Caco-2 (cell line): ENCODE measurements around the gene CEP120. TPM values are rescaled to one million over a fixed set of nuclear protein-coding genes. Genes with fewer than 3 reads are reported as not detected.

ENCODE experiments used
- BruUV-seq: library from RNA; stranded (reverse); fragments of 400-500 nt; replicated peaks from 2 replicates; lab custom pipeline; 2021; lab: Mats Ljungman, UMichigan
- CTCF ChIA-PET: fragments of 300-600 bp; sonication (Branson Sonifier 250); formaldehyde crosslinking; loops from one replicate; lab custom pipeline; 2022; ENCODE audit warnings: antibody characterized with exemption; lab: Charles Lee
- POLR2A ChIA-PET: fragments of 300-600 bp; sonication (Branson Sonifier 250); formaldehyde crosslinking; loops from one replicate; lab custom pipeline; 2022; ENCODE audit warnings: antibody characterized with exemption; lab: Charles Lee
- DNase-seq, 2 experiments: peaks; one replicate each; pipeline versions ENCODE4 v3.0.0 to v3.0.0-alpha.2; 2020 to 2022
- H3K27me3 ChIP-seq: replicated peaks from 2 replicates; pipeline ENCODE4 v1.6.0; 2011; ENCODE audit warnings: low read length; ENCODE audit not compliant: control insufficient read depth, insufficient read depth
- H3K36me3 ChIP-seq: 2 replicates; pipeline ENCODE4 v1.5.1; 2011; ENCODE audit warnings: low read length; ENCODE audit not compliant: control insufficient read depth, insufficient read depth
- H3K4me1 ChIP-seq: fragments of 250-450 bp; sonication (Bioruptor Pico); 2 replicates; pipeline ENCODE4 v1.5.1; 2020; ENCODE audit warnings: mild to moderate bottlenecking
- H3K4me3 ChIP-seq: 2 replicates; pipeline ENCODE4 v1.5.1; 2011; ENCODE audit warnings: low read depth, mild to moderate bottlenecking, control low read depth, low read length
- H3K9me3 ChIP-seq: fragments of 250-450 bp; sonication (Bioruptor Pico); 2 replicates; pipeline ENCODE4 v1.5.1; 2020; ENCODE audit warnings: mild to moderate bottlenecking, moderate library complexity
- H3K27ac Mint-ChIP-seq: one replicate; pipeline ENCODE4 v1.8.0; 2022; ENCODE audit warnings: mixed read lengths; ENCODE audit not compliant: unreplicated experiment
- H3K27me3 Mint-ChIP-seq: one replicate; pipeline ENCODE4 v1.8.0; 2022; ENCODE audit warnings: mixed read lengths; ENCODE audit not compliant: insufficient read depth, unreplicated experiment
- H3K36me3 Mint-ChIP-seq: one replicate; pipeline ENCODE4 v1.8.0; 2022; ENCODE audit warnings: mild to moderate bottlenecking, mixed read lengths; ENCODE audit not compliant: insufficient read depth, unreplicated experiment
- H3K4me1 Mint-ChIP-seq: one replicate; pipeline ENCODE4 v1.8.0; 2022; ENCODE audit warnings: low read depth, mixed read lengths; ENCODE audit not compliant: unreplicated experiment
- H3K4me3 Mint-ChIP-seq: one replicate; pipeline ENCODE4 v1.8.0; 2022; ENCODE audit warnings: mild to moderate bottlenecking, moderate library complexity, mixed read lengths; ENCODE audit not compliant: unreplicated experiment
- H3K9me3 Mint-ChIP-seq: one replicate; pipeline ENCODE4 v1.8.0; 2022; ENCODE audit warnings: mixed read lengths; ENCODE audit not compliant: unreplicated experiment
- intact Hi-C: fragments of 100-400 bp; cut with micrococcal nuclease; formaldehyde crosslinking; loops from one replicate; pipeline ENCODE4 v1.10.0; 2022; ENCODE audit not compliant: unreplicated experiment
- total RNA-seq: library from RNA; stranded (reverse); gene quantifications from 2 replicates; pipeline ENCODE4 v1.2.3, GENCODE V29; 2022
- TF ChIP-seq, protein P1 (sequence below), 2 experiments: fragments of 200-600 bp in 1 of 2; IDR thresholded peaks; 1 replicate in 1 of 2; 2 replicates in 1 of 2; pipeline versions ENCODE4 v1.5.1 to v1.8.0; 2011 to 2022; ENCODE audit warnings: antibody characterized with exemption in 1 of 2, control low read depth in 1 of 2, inconsistent platforms in 1 of 2, low read depth in 1 of 2, low read length in 1 of 2, mild to moderate bottlenecking in 1 of 2, moderate library complexity in 1 of 2; ENCODE audit not compliant: insufficient read depth in 1 of 2, severe bottlenecking in 1 of 2, unreplicated experiment in 1 of 2

The CEP120 gene
- total RNA-seq, 1 experiment from 2014 or later, result 25.8 TPM

DNA sequence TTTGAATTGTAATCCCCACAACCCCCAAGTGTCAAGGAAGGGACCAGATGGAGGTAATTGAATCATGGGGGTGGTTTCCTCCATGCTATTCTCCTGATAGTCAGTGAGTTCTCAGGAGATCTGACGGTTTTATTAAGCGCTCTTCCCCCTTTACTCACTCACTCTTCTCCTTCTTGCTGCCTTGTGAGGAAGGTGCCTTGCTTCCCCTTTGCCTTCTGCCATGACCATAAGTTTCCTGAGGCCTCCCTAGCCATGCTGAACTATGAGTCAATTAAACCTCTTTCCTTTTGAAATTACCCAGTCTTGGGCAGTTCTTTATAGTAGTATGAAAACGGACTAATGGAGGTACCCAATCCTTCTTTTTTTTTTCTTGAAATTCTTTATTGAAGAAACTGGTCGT lies 2.2 kb upstream of the CEP120 start:
- peaks cover 13% of the 10 kb centered on the region for H3K4me1 ChIP-seq
- Mint-ChIP-seq H3K36me3 (no peaks in the 10 kb centered on the region), H3K4me1 (peaks cover 13% of the 10 kb centered on the region), H3K9me3 (no peaks in the 10 kb centered on the region), H3K27ac (no peak overlapping the region), H3K27me3 (no peaks in the 10 kb centered on the region), H3K4me3 (peak overlapping the region; percentile 42)
- no peaks in the 10 kb centered on the region for H3K36me3 ChIP-seq
- H3K27me3 ChIP-seq, result no peaks in the 10 kb centered on the region
- TF ChIP-seq, protein P1, sequence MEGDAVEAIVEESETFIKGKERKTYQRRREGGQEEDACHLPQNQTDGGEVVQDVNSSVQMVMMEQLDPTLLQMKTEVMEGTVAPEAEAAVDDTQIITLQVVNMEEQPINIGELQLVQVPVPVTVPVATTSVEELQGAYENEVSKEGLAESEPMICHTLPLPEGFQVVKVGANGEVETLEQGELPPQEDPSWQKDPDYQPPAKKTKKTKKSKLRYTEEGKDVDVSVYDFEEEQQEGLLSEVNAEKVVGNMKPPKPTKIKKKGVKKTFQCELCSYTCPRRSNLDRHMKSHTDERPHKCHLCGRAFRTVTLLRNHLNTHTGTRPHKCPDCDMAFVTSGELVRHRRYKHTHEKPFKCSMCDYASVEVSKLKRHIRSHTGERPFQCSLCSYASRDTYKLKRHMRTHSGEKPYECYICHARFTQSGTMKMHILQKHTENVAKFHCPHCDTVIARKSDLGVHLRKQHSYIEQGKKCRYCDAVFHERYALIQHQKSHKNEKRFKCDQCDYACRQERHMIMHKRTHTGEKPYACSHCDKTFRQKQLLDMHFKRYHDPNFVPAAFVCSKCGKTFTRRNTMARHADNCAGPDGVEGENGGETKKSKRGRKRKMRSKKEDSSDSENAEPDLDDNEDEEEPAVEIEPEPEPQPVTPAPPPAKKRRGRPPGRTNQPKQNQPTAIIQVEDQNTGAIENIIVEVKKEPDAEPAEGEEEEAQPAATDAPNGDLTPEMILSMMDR (IDR thresholded peaks at IDR 0.05; ENCODE audit: insufficient read depth in 1 of 2, low read depth in 1 of 2, low read length in 1 of 2, severe bottlenecking in 1 of 2, unreplicated experiment in 1 of 2), result no peak
- no peak overlapping the region for H3K4me3 ChIP-seq
- intact Hi-C loops, result no loop called here
- BruUV-seq, result no TSS peak
- H3K9me3 ChIP-seq, result no peaks in the 10 kb centered on the region
- ChIA-PET POLR2A (no interaction called here), CTCF (no interaction called here)
- no peak for DNase-seq

DNA sequence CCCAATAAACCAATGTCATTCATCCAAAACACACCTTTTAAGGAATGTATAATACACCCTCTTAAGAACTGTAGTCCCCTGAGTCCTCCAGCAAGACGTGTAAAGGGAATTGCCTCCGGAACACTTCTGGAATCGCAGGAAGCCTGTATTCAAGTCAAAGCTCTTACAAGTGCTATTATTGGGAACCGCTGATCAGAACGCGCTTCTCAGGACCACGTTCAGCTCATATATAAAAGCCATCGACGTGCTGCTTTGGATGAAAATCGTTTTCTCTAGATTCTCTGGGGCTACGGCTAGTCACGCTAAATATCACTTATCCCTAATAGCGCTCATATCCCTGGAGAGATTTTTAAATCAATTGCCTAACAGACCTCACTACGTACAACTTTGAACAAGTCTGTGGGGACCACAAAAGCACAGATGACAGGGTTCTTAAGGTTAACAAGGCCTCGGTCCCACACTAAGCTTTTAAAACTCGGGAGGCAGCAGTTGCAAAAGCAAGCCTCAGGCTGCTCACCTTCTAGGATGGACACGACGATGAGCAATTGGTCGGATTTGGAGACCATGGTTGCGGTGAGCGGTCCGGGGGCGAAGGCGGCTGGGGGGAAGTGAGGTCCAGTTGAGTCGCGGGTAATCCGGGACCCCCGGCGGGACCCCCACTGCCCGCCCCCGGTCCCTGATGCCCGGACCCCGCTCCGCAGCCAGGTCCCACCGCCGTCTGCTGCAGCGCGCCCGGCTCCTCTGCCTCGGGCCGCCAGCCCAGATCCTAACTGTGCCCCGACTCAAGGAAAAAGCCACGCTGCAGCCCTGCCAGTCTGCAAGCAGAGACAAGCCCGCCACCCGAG lies 548 bp downstream of the CEP120 start:
- CTCF ChIA-PET, result interaction anchor here (1.0 to 1.8 kb wide), 6 partner anchors 47 to 573 kb away, joined by 3 to 8 read pairs (median 4); no protein-coding TSS in a partner anchor

DNA sequence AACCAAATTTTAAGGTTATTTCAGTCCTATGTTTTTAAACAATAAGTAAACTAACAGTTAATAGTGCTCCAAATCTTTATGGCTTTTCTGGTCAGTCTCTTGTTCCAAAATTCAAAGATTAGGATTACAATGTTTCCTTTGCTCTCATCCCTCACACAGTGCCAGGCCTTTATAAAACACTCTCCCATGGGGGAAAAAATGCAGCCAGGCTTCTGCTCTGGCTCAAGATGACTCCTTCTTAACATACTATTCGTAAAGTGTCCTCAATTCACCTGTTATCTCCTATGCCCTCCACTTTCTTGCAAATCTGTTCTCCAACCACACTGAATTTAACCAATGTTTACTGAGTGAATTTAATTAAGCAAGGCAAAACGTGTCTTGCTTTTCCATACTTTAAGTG lies 1.4 kb downstream of the CEP120 start:
- TF ChIP-seq, protein P1 (IDR thresholded peaks at IDR 0.05; ENCODE audit: insufficient read depth in 1 of 2, low read depth in 1 of 2, low read length in 1 of 2, severe bottlenecking in 1 of 2, unreplicated experiment in 1 of 2), result no peak
- Histone ChIP-seq H3K36me3 (no peaks in the 10 kb centered on the region), H3K27me3 (no peaks in the 10 kb centered on the region), H3K4me3 (peak overlapping the region; percentile 82), H3K9me3 (no peaks in the 10 kb centered on the region), H3K4me1 (peaks cover 5% of the 10 kb centered on the region; the same call in 1 of the 2 replicates)
- Mint-ChIP-seq H3K4me1 (no peaks in the 10 kb centered on the region), H3K4me3 (no peak overlapping the region), H3K27me3 (no peaks in the 10 kb centered on the region), H3K9me3 (no peaks in the 10 kb centered on the region), H3K36me3 (peaks cover 14% of the 10 kb centered on the region), H3K27ac (no peak overlapping the region)
- ChIA-PET POLR2A (interaction anchor here (0.6 kb wide), 1 partner anchor 32 kb away, joined by 3 read pairs; no protein-coding TSS in a partner anchor), CTCF (no interaction called here)
- TSS peak; percentile 46 for BruUV-seq
- no peak for DNase-seq
- intact Hi-C loops, result loop anchor here (2.0 kb wide), 2 partner anchors 37 to 905 kb away; no protein-coding TSS in a partner anchor

More for the DNA sequence above, 548 bp downstream of the CEP120 start:
- Mint-ChIP-seq H3K27me3 (no peaks in the 10 kb centered on the region), H3K4me3 (no peak overlapping the region), H3K36me3 (peaks cover 11% of the 10 kb centered on the region), H3K27ac (no peak overlapping the region), H3K4me1 (no peaks in the 10 kb centered on the region), H3K9me3 (no peaks in the 10 kb centered on the region)
- Histone ChIP-seq H3K9me3 (no peaks in the 10 kb centered on the region), H3K4me3 (peak overlapping the region; percentile 82), H3K4me1 (peaks cover 5% of the 10 kb centered on the region; the same call in 1 of the 2 replicates), H3K36me3 (no peaks in the 10 kb centered on the region), H3K27me3 (no peaks in the 10 kb centered on the region)
- TF ChIP-seq, protein P1 (IDR thresholded peaks at IDR 0.05; ENCODE audit: insufficient read depth in 1 of 2, low read depth in 1 of 2, low read length in 1 of 2, severe bottlenecking in 1 of 2, unreplicated experiment in 1 of 2), result no peak
- POLR2A ChIA-PET, result interaction anchor here (0.5 to 1.5 kb wide), 9 partner anchors 13 to 1182 kb away, joined by 3 to 13 read pairs (median 5); partner anchors contain the start of gene CSNK1G3
- DNase-seq, result no peak
- BruUV-seq, result no TSS peak
- intact Hi-C loops, result loop anchor here (1.0 to 2.0 kb wide), 5 partner anchors 38 to 906 kb away; partner anchors contain the start of gene CSNK1G3
